Measurements from ENCODE around the gene FRMD4B. TPM values are rescaled to one million over a fixed set of nuclear protein-coding genes. Genes with fewer than 3 reads are reported as not detected.
"Not testable (repeated sequence)": the region's sequence is repeated elsewhere in the genome, so short reads cannot be mapped to it uniquely, and the experiment has no call there.

FRMD4B gene
- total RNA-seq, 2 donors from 2014 or later, result 2.1 to 2.2 TPM

DNA sequence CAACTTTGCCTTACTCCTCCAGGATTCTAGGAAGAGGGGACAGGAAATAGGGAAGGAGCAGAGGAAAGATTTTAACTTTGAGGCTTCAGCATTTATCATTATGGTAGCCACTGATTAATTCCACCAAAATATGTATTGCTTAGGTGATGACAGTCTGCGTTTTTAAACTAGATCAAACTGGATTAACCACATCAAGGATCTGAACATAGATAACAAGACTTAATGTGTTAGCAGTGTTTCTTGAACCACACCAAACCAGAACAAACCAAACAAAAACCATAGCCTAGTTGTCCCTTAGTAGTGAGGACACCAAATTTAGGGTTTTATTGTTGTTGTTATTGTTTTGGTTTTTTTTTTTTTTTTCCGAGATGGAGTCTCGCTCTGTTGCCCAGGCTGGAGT, 150.0 kb downstream of the FRMD4B start:
- Mint-ChIP-seq H3K36me3 (ENCODE audit: low read depth) (no peaks in the 10 kb centered on the region), H3K9me3 (no peaks in the 10 kb centered on the region), H3K4me3 (no peak overlapping the region), H3K4me1 (peaks cover 32% of the 10 kb centered on the region), H3K27ac (no peak overlapping the region), H3K27me3 (ENCODE audit: insufficient read depth) (peaks cover 17% of the 10 kb centered on the region)
- H3K9me3 ChIP-seq (ENCODE audit: control insufficient read depth, low read length), result no peaks in the 10 kb centered on the region
- H3K36me3 ChIP-seq (ENCODE audit: control insufficient read depth, insufficient read depth, low read length), result no peaks in the 10 kb centered on the region
- DNase-seq, result no peak
- TF ChIP-seq, protein P1, sequence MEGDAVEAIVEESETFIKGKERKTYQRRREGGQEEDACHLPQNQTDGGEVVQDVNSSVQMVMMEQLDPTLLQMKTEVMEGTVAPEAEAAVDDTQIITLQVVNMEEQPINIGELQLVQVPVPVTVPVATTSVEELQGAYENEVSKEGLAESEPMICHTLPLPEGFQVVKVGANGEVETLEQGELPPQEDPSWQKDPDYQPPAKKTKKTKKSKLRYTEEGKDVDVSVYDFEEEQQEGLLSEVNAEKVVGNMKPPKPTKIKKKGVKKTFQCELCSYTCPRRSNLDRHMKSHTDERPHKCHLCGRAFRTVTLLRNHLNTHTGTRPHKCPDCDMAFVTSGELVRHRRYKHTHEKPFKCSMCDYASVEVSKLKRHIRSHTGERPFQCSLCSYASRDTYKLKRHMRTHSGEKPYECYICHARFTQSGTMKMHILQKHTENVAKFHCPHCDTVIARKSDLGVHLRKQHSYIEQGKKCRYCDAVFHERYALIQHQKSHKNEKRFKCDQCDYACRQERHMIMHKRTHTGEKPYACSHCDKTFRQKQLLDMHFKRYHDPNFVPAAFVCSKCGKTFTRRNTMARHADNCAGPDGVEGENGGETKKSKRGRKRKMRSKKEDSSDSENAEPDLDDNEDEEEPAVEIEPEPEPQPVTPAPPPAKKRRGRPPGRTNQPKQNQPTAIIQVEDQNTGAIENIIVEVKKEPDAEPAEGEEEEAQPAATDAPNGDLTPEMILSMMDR (conservative IDR thresholded peaks at IDR 0.05), result no peak
- H3K4me1 ChIP-seq (ENCODE audit: control insufficient read depth, insufficient read depth, low read length), result peaks cover 8% of the 10 kb centered on the region
- H3K27ac ChIP-seq (ENCODE audit: low read depth, low read length), result no peak overlapping the region
- H3K9ac ChIP-seq (ENCODE audit: extremely low read depth, low read length, poor library complexity, severe bottlenecking), result no peak overlapping the region
- WGBS, 2 experiments (ENCODE audit: insufficient coverage in 1 of 2, insufficient read length in 1 of 2), result 90 to 100% methylated on average over 1 to 3 of the region's 3 CpGs
- H3K4me3 ChIP-seq (ENCODE audit: low read length), result no peak overlapping the region
- no peaks in the 10 kb centered on the region for H3K27me3 ChIP-seq (ENCODE audit: control insufficient read depth, insufficient read depth, low read length, poor library complexity, severe bottlenecking)

DNA sequence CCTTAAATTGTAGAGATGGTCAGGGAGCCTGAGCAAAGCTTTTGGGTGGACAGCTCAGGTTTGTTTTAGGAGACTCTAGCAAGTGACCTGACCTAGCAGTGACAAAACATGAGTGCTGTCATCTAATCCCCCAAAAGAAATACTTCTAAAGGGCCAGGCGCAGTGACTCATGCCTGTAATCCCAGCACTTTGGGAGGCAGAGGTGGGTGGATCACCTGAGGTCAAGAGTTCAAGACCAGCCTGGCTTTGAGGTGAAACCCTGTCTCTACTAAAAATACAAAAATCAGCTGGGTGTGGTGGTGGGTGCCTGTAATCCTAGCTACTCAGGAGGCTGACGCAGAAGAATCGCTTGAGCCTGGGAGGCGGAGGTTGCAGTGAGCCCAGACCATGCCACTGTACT, 150.7 kb downstream of the FRMD4B start:
- Mint-ChIP-seq H3K27me3 (ENCODE audit: insufficient read depth) (peaks cover 15% of the 10 kb centered on the region), H3K4me1 (peaks cover 27% of the 10 kb centered on the region)
- not testable (repeated sequence) for H3K9me3 ChIP-seq (ENCODE audit: control insufficient read depth, low read length); H3K4me3 ChIP-seq (ENCODE audit: low read length); H3K36me3 Mint-ChIP-seq (ENCODE audit: low read depth); H3K4me3 Mint-ChIP-seq; H3K36me3 ChIP-seq (ENCODE audit: control insufficient read depth, insufficient read depth, low read length); H3K27ac Mint-ChIP-seq; H3K9ac ChIP-seq (ENCODE audit: extremely low read depth, low read length, poor library complexity, severe bottlenecking); DNase-seq; H3K27ac ChIP-seq (ENCODE audit: low read depth, low read length); H3K27me3 ChIP-seq (ENCODE audit: control insufficient read depth, insufficient read depth, low read length, poor library complexity, severe bottlenecking); H3K4me1 ChIP-seq (ENCODE audit: control insufficient read depth, insufficient read depth, low read length); H3K9me3 Mint-ChIP-seq
- WGBS, 2 experiments (ENCODE audit: insufficient coverage in 1 of 2, insufficient read length in 1 of 2), result 80 to 97% methylated on average over 1 to 4 of the region's 4 CpGs

DNA sequence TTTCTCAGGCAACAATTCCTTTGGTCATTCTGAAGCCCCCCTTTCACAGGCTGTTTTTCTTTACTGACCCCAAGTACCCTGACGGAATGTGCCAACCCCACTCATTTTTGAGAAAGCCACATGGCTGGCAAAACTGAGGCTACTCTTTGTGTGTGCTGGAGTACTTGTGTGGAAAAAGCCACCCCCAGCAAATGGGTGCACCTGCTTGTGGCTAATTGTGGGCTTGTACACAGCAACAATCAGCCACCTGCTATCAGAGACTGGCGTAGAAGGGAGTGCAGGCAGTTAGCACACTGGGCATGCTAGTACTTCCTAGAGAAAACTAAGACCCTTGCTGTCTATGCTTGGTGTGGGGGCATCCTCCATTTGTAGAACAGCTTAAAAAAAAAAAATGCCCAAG, 153.4 kb downstream of the FRMD4B start:
- H3K36me3 Mint-ChIP-seq (ENCODE audit: low read depth), result no peaks in the 10 kb centered on the region
- no peak overlapping the region for H3K4me3 Mint-ChIP-seq
- H3K27me3 ChIP-seq (ENCODE audit: control insufficient read depth, insufficient read depth, low read length, poor library complexity, severe bottlenecking), result no peaks in the 10 kb centered on the region
- WGBS, 2 experiments (ENCODE audit: insufficient coverage in 1 of 2, insufficient read length in 1 of 2), result 94 to 100% methylated on average over 2 of the region's 2 CpGs
- TF ChIP-seq, protein P1 (conservative IDR thresholded peaks at IDR 0.05), result no peak
- H3K4me3 ChIP-seq (ENCODE audit: low read length), result no peak overlapping the region
- H3K9ac ChIP-seq (ENCODE audit: extremely low read depth, low read length, poor library complexity, severe bottlenecking), result no peak overlapping the region
- peaks cover 11% of the 10 kb centered on the region for H3K4me1 Mint-ChIP-seq
- no peak overlapping the region for H3K27ac Mint-ChIP-seq
- DNase-seq, result no peak
- no peaks in the 10 kb centered on the region for H3K9me3 Mint-ChIP-seq
- H3K27me3 Mint-ChIP-seq (ENCODE audit: insufficient read depth), result no peaks in the 10 kb centered on the region
- no peaks in the 10 kb centered on the region for H3K9me3 ChIP-seq (ENCODE audit: control insufficient read depth, low read length)
- no peaks in the 10 kb centered on the region for H3K36me3 ChIP-seq (ENCODE audit: control insufficient read depth, insufficient read depth, low read length)
- peaks cover 3% of the 10 kb centered on the region for H3K4me1 ChIP-seq (ENCODE audit: control insufficient read depth, insufficient read depth, low read length)
- H3K27ac ChIP-seq (ENCODE audit: low read depth, low read length), result no peak overlapping the region

DNA sequence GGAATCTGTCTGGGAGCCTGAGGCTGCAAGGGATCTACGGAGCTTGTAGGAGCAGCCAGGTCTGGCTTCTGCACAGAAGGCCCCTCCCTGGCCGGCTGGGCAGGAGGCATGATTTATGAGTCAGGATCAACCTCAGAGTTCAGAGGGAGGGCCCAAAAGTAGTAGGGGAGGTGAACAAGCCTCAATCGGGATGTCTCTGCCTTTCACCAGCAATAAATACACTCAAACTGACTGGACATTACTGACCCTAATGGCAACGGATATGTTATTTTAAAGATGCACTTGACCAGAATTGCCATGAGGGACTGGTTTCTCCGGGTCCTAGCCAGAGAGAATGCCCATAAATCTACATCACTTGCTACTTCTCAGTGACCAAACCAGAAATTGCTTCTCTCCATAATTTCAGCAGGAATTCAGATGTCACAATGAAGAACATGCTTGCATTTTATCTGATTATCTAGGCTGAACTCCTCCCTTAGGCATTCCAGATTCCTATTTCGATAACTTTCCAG, 153.9 kb downstream of the FRMD4B start:
- Mint-ChIP-seq H3K4me1 (peaks cover 7% of the 10 kb centered on the region), H3K27me3 (ENCODE audit: insufficient read depth) (no peaks in the 10 kb centered on the region), H3K9me3 (no peaks in the 10 kb centered on the region), H3K4me3 (no peak overlapping the region), H3K27ac (no peak overlapping the region), H3K36me3 (ENCODE audit: low read depth) (no peaks in the 10 kb centered on the region)
- DNase-seq, result no peak
- Histone ChIP-seq H3K27me3 (ENCODE audit: control insufficient read depth, insufficient read depth, low read length, poor library complexity, severe bottlenecking) (no peaks in the 10 kb centered on the region), H3K9me3 (ENCODE audit: control insufficient read depth, low read length) (no peaks in the 10 kb centered on the region), H3K4me1 (ENCODE audit: control insufficient read depth, insufficient read depth, low read length) (peaks cover 3% of the 10 kb centered on the region), H3K36me3 (ENCODE audit: control insufficient read depth, insufficient read depth, low read length) (no peaks in the 10 kb centered on the region), H3K4me3 (ENCODE audit: low read length) (no peak overlapping the region), H3K9ac (ENCODE audit: extremely low read depth, low read length, poor library complexity, severe bottlenecking) (no peak overlapping the region), H3K27ac (ENCODE audit: low read depth, low read length) (no peak overlapping the region)
- TF ChIP-seq, protein P1 (conservative IDR thresholded peaks at IDR 0.05), result no peak
- WGBS, 2 experiments (ENCODE audit: insufficient coverage in 1 of 2, insufficient read length in 1 of 2), result 74 to 89% methylated on average over 3 to 6 of the region's 6 CpGs

All from endodermal cell (in vitro differentiated cells).